ENCODE results near the gene CIDEA.

DNA sequence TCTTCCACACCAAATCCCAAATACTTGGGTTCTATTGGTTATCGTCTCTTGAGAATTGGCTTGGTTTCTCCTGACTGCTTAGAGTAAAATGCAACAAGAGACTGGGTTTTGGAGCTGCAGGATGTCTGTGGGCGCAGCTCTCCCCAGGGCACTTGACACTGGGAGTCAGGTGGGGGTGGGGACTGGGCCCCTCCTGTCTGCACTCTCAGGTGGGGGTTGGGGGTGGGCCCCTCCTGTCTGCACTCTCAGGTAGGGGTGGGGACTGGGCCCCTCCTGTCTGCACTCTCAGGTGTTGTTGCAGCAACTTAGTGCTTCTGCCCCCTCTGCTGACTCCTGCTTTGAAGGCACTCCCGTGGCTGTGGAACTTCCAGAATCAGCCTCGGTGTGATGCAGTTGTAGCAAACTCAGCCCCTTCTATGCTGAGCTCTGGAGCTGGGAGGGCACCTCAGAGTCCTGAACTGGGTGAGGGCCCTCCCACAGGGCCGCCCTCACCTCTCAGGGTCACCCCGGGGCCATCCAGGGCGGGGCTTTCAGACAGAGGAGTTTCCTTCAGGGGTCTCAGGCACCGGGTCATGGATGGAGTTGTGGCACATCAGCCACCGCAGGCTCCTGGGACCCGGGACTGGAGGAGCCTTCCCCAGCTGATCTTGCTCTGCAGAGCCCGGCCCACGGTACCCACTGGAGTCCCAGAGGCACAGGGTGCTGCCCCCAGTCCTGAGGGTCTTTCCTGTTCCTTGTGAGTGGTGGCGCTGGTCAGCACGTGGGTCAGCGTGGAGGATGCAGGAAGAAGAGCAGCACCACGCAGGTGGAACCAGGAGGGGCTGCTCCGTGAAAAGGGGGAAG, 22.9 kb upstream of the CIDEA start:
- TF ChIP-seq TAF1 (IDR thresholded peaks at IDR 0.05; ENCODE audit: low read depth) = no peak
- TF ChIP-seq, protein P1, sequence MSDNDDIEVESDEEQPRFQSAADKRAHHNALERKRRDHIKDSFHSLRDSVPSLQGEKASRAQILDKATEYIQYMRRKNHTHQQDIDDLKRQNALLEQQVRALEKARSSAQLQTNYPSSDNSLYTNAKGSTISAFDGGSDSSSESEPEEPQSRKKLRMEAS (IDR thresholded peaks at IDR 0.05) = no peak
